HFF-Myc (cell line): ENCODE results near the gene KCTD4.

ENCODE experiments used
- DNase-seq: peaks from one replicate; pipeline ENCODE4 v3.0.0-alpha.2; 2011; ENCODE audit warnings: low read depth; ENCODE audit errors: extremely low read depth
- H3K4me3 ChIP-seq: replicated peaks from 2 replicates; pipeline ENCODE4 v1.5.1; 2011; ENCODE audit warnings: low read depth, mild to moderate bottlenecking, control low read depth, low read length
- TF ChIP-seq, protein P1 (sequence below): IDR thresholded peaks from 2 replicates; pipeline ENCODE4 v1.5.1; 2012; ENCODE audit warnings: mild to moderate bottlenecking, low read depth, low read length, control low read depth; ENCODE audit errors: missing control alignments

KCTD4 gene

DNA sequence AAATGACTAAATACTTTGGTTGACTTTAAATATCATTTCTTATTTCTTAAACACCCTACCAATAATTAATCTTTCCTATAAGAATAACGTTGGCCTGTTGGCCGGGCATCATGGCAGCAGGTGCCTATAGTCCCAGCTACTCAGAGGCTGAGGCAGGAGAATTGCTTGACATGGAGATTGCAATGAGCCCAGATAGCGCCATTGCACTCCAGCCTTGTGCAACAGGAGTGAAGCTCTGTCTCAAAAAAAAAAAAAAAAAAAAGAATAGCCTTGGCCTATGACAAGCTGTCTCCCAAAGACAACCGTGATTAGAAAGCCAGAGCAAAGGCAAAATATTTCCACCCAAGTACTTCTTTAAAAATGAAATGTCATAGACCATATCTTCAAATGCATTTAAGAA is 24.5 kb upstream of the KCTD4 start:
- DNase-seq: no peak
- H3K4me3 ChIP-seq: no peak overlapping the region
- TF ChIP-seq, protein P1, sequence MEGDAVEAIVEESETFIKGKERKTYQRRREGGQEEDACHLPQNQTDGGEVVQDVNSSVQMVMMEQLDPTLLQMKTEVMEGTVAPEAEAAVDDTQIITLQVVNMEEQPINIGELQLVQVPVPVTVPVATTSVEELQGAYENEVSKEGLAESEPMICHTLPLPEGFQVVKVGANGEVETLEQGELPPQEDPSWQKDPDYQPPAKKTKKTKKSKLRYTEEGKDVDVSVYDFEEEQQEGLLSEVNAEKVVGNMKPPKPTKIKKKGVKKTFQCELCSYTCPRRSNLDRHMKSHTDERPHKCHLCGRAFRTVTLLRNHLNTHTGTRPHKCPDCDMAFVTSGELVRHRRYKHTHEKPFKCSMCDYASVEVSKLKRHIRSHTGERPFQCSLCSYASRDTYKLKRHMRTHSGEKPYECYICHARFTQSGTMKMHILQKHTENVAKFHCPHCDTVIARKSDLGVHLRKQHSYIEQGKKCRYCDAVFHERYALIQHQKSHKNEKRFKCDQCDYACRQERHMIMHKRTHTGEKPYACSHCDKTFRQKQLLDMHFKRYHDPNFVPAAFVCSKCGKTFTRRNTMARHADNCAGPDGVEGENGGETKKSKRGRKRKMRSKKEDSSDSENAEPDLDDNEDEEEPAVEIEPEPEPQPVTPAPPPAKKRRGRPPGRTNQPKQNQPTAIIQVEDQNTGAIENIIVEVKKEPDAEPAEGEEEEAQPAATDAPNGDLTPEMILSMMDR: no peak

DNA sequence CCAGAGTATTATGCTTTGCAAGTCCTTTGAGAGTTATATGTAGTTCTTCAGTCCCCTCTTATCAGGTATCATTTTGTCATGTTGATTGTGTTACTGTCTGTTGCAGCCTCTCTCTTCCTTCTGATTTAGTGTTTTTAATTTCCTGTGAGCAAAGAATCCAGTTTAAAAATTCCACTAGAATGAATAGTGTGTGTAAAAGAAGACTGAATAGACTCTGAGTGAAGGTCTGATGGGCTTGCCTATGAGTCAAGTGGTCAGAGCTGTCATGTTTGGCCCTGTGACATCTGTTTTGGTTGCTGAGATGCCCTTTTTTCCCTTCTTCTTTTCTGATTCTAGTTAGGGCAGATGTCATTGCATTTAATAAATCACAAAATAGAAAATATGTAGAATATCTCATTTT is 23.3 kb upstream of the KCTD4 start:
- H3K4me3 ChIP-seq: no peak overlapping the region
- TF ChIP-seq, protein P1: no peak
- no peak for DNase-seq

DNA sequence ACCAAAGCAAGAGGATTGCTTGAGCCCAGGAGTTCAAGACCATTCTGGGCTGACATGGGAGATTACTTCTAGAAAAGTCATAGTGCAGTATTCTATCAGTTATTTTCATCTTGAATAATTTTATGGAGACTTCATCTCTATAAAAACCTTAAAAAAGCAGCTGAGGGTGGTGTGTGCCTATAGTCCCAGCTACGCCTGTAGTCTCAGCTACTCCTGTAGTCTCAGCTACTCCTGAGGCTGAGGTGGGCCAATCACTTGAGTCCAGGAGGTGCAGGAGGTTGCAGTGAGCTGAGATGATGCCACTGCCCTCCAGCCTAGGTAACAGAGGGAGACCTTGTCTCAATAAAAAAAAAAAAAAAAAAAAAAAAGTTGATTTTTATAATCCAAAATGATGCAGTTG is 22.1 kb upstream of the KCTD4 start:
- no peak for DNase-seq
- TF ChIP-seq, protein P1: no peak
- no peak overlapping the region for H3K4me3 ChIP-seq

DNA sequence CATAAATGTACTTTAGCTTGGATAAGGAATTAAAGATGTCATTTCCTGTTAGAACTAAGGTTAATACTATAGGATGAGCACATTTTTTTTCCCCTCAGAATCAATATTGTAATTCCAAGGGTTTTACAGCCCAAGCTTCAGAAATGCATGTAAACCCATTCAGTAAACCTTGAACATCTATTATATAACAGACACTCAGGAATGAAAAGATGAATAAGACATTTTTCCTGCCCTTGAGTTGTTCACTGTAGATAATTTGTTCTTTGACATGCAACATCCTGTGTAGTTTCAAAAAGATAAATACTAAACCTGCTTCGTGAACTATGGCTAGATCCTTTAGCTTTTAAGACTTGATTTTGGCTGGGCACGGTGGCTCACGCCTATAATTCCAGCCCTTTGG is 21.7 kb upstream of the KCTD4 start:
- no peak for DNase-seq
- TF ChIP-seq, protein P1: no peak
- no peak overlapping the region for H3K4me3 ChIP-seq

DNA sequence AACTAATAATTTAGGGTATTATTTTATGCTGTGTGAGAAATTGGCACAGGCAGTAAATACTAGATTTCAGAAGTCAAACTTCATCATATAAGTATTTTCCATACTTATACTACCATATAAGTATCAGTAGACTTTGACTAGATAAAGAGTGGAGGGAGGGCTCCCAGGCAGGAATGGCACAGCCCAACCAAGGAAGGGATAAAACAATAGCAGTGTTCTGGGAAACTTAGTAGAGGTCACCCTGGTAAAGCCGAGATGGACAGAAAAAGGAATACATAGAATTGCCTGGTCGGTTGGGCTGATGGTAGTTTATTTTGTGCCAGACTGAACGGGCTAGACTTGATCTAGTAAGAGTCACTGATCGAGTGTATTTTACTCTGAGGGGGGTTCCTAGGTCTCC is 19.6 kb upstream of the KCTD4 start:
- TF ChIP-seq, protein P1: no peak
- no peak overlapping the region for H3K4me3 ChIP-seq
- DNase-seq: no peak

DNA sequence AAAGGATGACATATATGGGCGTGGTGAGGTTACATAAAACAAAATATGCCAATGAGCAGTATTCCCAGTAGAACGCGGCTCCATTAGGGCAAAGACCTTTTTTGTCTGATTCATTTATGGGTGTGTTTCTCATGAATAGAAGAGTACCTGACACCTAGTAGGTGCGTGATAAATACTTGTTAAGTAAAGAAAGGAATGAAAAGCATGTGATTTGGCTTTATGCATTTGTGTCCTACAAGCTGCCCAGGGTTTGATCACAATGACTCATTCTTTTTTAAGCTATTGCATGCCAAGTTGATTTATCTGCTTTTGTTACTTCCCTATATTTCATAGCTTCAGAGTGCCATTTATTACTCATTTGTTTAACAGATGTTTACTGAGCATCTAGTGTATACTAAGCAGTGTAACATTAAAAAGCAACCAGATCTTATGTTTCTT is 19.1 kb upstream of the KCTD4 start:
- peak; percentile 79 for DNase-seq
- TF ChIP-seq, protein P1: no peak
- H3K4me3 ChIP-seq: no peak overlapping the region
